ENCODE data around the gene SSH2. TPM values are rescaled to one million over a fixed set of nuclear protein-coding genes. Genes with fewer than 3 reads are reported as not detected.

SSH2 gene
- total and polyA plus RNA-seq, 7 experiments from 2014 or later = 33.9 to 109 (median 76.2) TPM

DNA sequence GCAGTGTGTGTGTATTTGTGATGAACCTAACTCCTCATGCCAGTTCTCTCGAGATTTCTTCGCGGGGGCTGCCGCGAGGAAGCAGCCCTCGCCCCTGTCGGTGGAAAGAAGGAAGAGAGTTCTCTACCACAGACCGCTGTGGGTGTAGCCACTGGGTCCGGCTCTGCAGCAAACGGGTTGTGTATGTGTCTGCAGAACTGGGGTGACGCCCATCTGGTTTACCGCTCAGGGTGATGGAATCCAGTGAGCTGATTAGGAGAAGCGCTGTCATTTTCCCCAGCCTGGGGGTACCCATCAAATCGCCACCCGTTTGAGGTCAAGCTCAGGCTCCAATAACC, 315.0 kb downstream of the SSH2 start:
- CTCF ChIA-PET = interaction anchor here (0.5 to 6.4 kb wide), 11 partner anchors 10 to 705 kb away, joined by 3 to 56 read pairs (median 9); partner anchors contain the start of gene ANKRD13B
- no peaks in the 10 kb centered on the region for H3K9me3 Mint-ChIP-seq
- Histone ChIP-seq H3K9me3 (ENCODE audit: control insufficient read depth in 2 of 3, low read length in 3 of 3) (no peaks in the 10 kb centered on the region), H3K36me3 (ENCODE audit: control insufficient read depth in 2 of 3, insufficient read depth in 3 of 3, low read length in 3 of 3) (no peaks in the 10 kb centered on the region), H3K27me3 (ENCODE audit: control insufficient read depth in 2 of 2, insufficient read depth in 2 of 2, low read length in 2 of 2) (no peaks in the 10 kb centered on the region), H3K4me1 (ENCODE audit: control insufficient read depth in 2 of 2, insufficient read depth in 2 of 2, low read length in 2 of 2) (peaks cover 34 to 37% of the 10 kb centered on the region in 2 donors), H3K4me3 (ENCODE audit: low read length) (peak overlapping the region; percentile 80), H3K27ac (ENCODE audit: low read depth, low read length) (no peak overlapping the region)
- intact Hi-C loops (cut with micrococcal nuclease) = loop anchor here (1.0 to 10.0 kb wide), 8 partner anchors 26 to 500 kb away; partner anchors contain the start of genes GIT1 (in 2 of the 2), TP53I13 (in 2 of the 2), NSRP1 (in 1 of the 2) and NUFIP2 (in 1 of the 2)
- peak overlapping the region; percentile 78 to 93 (median 88) for H3K4me3 Mint-ChIP-seq
- ATAC-seq (peak; percentile 54), DNase-seq (peak in 8 of 9 donors; percentile 54 to 74 (median 65))
- peak overlapping the region; percentile 1 to 94 (median 83) for H3K27ac Mint-ChIP-seq
- POLR2A ChIA-PET = interaction anchor here (0.9 to 7.2 kb wide), 11 partner anchors 9 to 663 kb away, joined by 3 to 59 read pairs (median 6); partner anchors contain the start of genes ABHD15, ANKRD13B and TP53I13
- H3K27me3 Mint-ChIP-seq = peaks cover 0 to 15% (median 0%) of the 10 kb centered on the region in 5 donors
- no peaks in the 10 kb centered on the region for H3K36me3 Mint-ChIP-seq
- H3K4me1 Mint-ChIP-seq = peaks cover 9 to 46% (median 36%) of the 10 kb centered on the region in 7 donors

DNA sequence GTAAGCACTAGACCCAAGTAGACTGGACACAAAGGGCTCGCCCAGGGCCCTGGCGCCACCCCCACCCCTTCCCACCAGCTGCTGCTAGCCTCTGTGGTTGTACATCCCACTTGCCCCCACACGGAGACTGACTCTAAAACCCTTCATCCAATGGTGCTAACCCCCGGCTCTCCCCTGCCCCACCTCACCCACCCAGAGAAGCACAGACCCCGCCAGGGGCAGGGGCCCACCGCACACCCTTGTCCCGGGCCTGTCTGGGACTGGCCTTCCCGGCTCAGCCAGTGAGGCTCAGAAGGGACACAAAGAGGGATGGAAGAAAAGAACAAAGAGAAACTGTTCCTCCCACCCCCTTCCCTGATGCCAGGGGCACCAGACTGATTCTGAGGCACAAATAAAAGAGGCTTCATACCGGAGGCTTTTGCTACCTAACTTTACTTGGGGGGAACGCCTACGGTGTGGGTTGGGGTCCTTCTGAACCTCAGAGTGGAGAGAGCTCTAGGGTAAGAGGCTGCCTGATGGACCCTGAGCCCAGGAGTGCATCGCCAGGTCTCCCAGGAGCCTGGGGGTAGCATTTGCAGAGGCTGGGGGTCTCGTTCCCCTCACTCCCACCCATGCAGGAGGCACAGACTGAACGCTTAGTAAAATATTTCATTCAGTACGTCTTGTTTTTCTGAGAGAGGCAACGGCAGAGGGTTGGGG, 315.5 kb downstream of the SSH2 start:
- Mint-ChIP-seq H3K4me1 (peaks cover 9 to 45% (median 36%) of the 10 kb centered on the region in 7 donors), H3K4me3 (peak overlapping the region; percentile 78 to 93 (median 88)), H3K27me3 (peaks cover 0 to 14% (median 0%) of the 10 kb centered on the region in 5 donors), H3K36me3 (no peaks in the 10 kb centered on the region), H3K9me3 (no peaks in the 10 kb centered on the region), H3K27ac (peak overlapping the region; percentile 1 to 94 (median 83))
- Histone ChIP-seq H3K27me3 (ENCODE audit: control insufficient read depth in 2 of 2, insufficient read depth in 2 of 2, low read length in 2 of 2) (no peaks in the 10 kb centered on the region), H3K9me3 (ENCODE audit: control insufficient read depth in 2 of 3, low read length in 3 of 3) (no peaks in the 10 kb centered on the region), H3K36me3 (ENCODE audit: control insufficient read depth in 2 of 3, insufficient read depth in 3 of 3, low read length in 3 of 3) (no peaks in the 10 kb centered on the region), H3K4me1 (ENCODE audit: control insufficient read depth in 2 of 2, insufficient read depth in 2 of 2, low read length in 2 of 2) (peaks cover 34 to 37% of the 10 kb centered on the region in 2 donors), H3K4me3 (ENCODE audit: low read length) (peak overlapping the region; percentile 80), H3K27ac (ENCODE audit: low read depth, low read length) (no peak overlapping the region)
- ChIA-PET CTCF (interaction anchor here (0.6 to 6.4 kb wide), 13 partner anchors 9 to 317 kb away, joined by 3 to 56 read pairs (median 8); partner anchors contain the start of gene ANKRD13B), POLR2A (interaction anchor here (1.3 to 7.2 kb wide), 5 partner anchors 22 to 148 kb away, joined by 3 to 59 read pairs (median 59); partner anchors contain the start of genes ABHD15, ANKRD13B and TP53I13)
- DNase-seq (no peak), ATAC-seq (no peak)
- intact Hi-C loops (cut with micrococcal nuclease) = loop anchor here (1.0 to 10.0 kb wide), 8 partner anchors 25 to 500 kb away; partner anchors contain the start of genes GIT1 (in 2 of the 2), TP53I13 (in 2 of the 2), NSRP1 (in 1 of the 2) and NUFIP2 (in 1 of the 2)

- Histone ChIP-seq H3K27ac (ENCODE audit: low read depth, low read length) (no peak overlapping the region), H3K9me3 (ENCODE audit: control insufficient read depth in 2 of 3, low read length in 3 of 3) (no peaks in the 10 kb centered on the region), H3K4me3 (ENCODE audit: low read length) (peak overlapping the region; percentile 46), H3K27me3 (ENCODE audit: control insufficient read depth in 2 of 2, insufficient read depth in 2 of 2, low read length in 2 of 2) (no peaks in the 10 kb centered on the region), H3K4me1 (ENCODE audit: control insufficient read depth in 2 of 2, insufficient read depth in 2 of 2, low read length in 2 of 2) (peaks cover 34 to 37% of the 10 kb centered on the region in 2 donors), H3K36me3 (ENCODE audit: control insufficient read depth in 2 of 3, insufficient read depth in 3 of 3, low read length in 3 of 3) (no peaks in the 10 kb centered on the region)
- Mint-ChIP-seq H3K4me1 (peaks cover 9 to 45% (median 36%) of the 10 kb centered on the region in 7 donors), H3K36me3 (no peaks in the 10 kb centered on the region), H3K27me3 (peaks cover 0 to 11% (median 0%) of the 10 kb centered on the region in 5 donors), H3K27ac (peak overlapping the region in 3 of 9 donors; percentile 28 to 65 (median 51)), H3K9me3 (no peaks in the 10 kb centered on the region), H3K4me3 (peak overlapping the region in 9 of 10 donors; percentile 18 to 93 (median 76))
- no peak for DNase-seq
- intact Hi-C loops (cut with micrococcal nuclease) = loop anchor here in 1 of 2 donors (1.0 to 10.0 kb wide), 3 partner anchors 21 to 501 kb away; partner anchors contain the start of genes ANKRD13B and NSRP1
- CTCF ChIA-PET = interaction anchor here (0.6 to 6.0 kb wide), 14 partner anchors 9 to 318 kb away, joined by 3 to 56 read pairs (median 4); partner anchors contain the start of gene ANKRD13B
- POLR2A ChIA-PET = interaction anchor here (0.6 to 7.2 kb wide), 6 partner anchors 9 to 298 kb away, joined by 3 to 59 read pairs (median 4); partner anchors contain the start of genes ABHD15, CORO6 and TP53I13
- ATAC-seq = no peak
These were observed 316.2 kb downstream of the SSH2 start for GRCh38 chr17:29613856-29614255.

DNA sequence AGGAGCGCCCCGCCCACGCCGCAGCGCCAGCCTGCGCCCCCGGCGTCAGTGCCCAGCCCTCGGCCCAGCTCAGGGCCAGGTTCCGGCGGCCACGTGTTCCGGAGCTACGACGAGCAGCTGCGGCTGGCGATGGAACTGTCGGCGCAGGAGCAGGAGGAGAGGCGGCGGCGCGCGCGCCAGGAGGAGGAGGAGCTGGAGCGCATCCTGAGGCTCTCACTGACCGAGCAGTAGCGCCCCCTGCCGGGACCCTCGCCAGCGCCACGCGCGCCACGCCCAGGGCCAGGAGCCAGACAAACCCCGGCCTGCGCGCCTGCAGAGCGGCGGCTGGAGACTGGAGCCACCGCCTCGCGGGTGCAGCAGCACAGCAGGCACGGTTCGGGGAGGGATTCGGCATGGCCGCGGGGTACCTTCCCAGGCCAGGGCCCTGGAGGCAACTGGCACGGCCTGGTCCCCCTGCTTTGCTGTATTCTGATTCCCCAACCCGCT, 316.6 kb downstream of the SSH2 start:
- H3K4me3 ChIP-seq (ENCODE audit: low read length) = peak overlapping the region; percentile 46
- CTCF ChIA-PET = interaction anchor here (0.6 to 6.0 kb wide), 17 partner anchors 8 to 318 kb away, joined by 3 to 56 read pairs (median 3); partner anchors contain the start of gene ANKRD13B
- no peaks in the 10 kb centered on the region for H3K36me3 Mint-ChIP-seq

GRCh38 chr17:29612404-29613280, 317.4 kb downstream of the SSH2 start:
- H3K4me1 ChIP-seq (ENCODE audit: control insufficient read depth in 2 of 2, insufficient read depth in 2 of 2, low read length in 2 of 2) = peaks cover 32 to 35% of the 10 kb centered on the region in 2 donors
- CTCF ChIA-PET = interaction anchor here (0.6 to 6.0 kb wide), 18 partner anchors 7 to 319 kb away, joined by 3 to 56 read pairs (median 4); partner anchors contain the start of gene ANKRD13B
- no peaks in the 10 kb centered on the region for H3K9me3 ChIP-seq (ENCODE audit: control insufficient read depth in 2 of 3, low read length in 3 of 3)
- no peak overlapping the region for H3K27ac ChIP-seq (ENCODE audit: low read depth, low read length)
- Mint-ChIP-seq H3K27ac (no peak overlapping the region), H3K9me3 (no peaks in the 10 kb centered on the region), H3K4me3 (peak overlapping the region in 8 of 10 donors; percentile 12 to 93 (median 52)), H3K4me1 (peaks cover 9 to 41% (median 36%) of the 10 kb centered on the region in 7 donors), H3K36me3 (no peaks in the 10 kb centered on the region), H3K27me3 (peaks cover 0 to 11% (median 0%) of the 10 kb centered on the region in 5 donors)
- no peaks in the 10 kb centered on the region for H3K36me3 ChIP-seq (ENCODE audit: control insufficient read depth in 2 of 3, insufficient read depth in 3 of 3, low read length in 3 of 3)
- no peaks in the 10 kb centered on the region for H3K27me3 ChIP-seq (ENCODE audit: control insufficient read depth in 2 of 2, insufficient read depth in 2 of 2, low read length in 2 of 2)
- no peak for DNase-seq
- intact Hi-C loops (cut with micrococcal nuclease) = loop anchor here in 1 of 2 donors (1.0 to 10.0 kb wide), 3 partner anchors 19 to 502 kb away; partner anchors contain the start of genes ANKRD13B and NSRP1
- peak overlapping the region; percentile 46 for H3K4me3 ChIP-seq (ENCODE audit: low read length)
- ATAC-seq = no peak
- POLR2A ChIA-PET = interaction anchor here (1.0 to 7.2 kb wide), 6 partner anchors 10 to 44 kb away, joined by 3 to 59 read pairs (median 4); partner anchors contain the start of genes ABHD15, CORO6 and TP53I13

More for the DNA sequence above, 316.6 kb downstream of the SSH2 start:
- Histone ChIP-seq H3K9me3 (ENCODE audit: control insufficient read depth in 2 of 3, low read length in 3 of 3) (no peaks in the 10 kb centered on the region), H3K27me3 (ENCODE audit: control insufficient read depth in 2 of 2, insufficient read depth in 2 of 2, low read length in 2 of 2) (no peaks in the 10 kb centered on the region), H3K4me1 (ENCODE audit: control insufficient read depth in 2 of 2, insufficient read depth in 2 of 2, low read length in 2 of 2) (peaks cover 34 to 37% of the 10 kb centered on the region in 2 donors), H3K36me3 (ENCODE audit: control insufficient read depth in 2 of 3, insufficient read depth in 3 of 3, low read length in 3 of 3) (no peaks in the 10 kb centered on the region), H3K27ac (ENCODE audit: low read depth, low read length) (no peak overlapping the region)
- Mint-ChIP-seq H3K4me3 (peak overlapping the region; percentile 18 to 93 (median 75)), H3K9me3 (no peaks in the 10 kb centered on the region), H3K27ac (peak overlapping the region in 2 of 9 donors; percentile 51 to 65), H3K4me1 (peaks cover 9 to 44% (median 36%) of the 10 kb centered on the region in 7 donors), H3K27me3 (peaks cover 0 to 11% (median 0%) of the 10 kb centered on the region in 5 donors)
- POLR2A ChIA-PET = interaction anchor here (0.6 to 7.2 kb wide), 6 partner anchors 10 to 298 kb away, joined by 3 to 59 read pairs (median 4); partner anchors contain the start of genes ABHD15, CORO6 and TP53I13
- intact Hi-C loops (cut with micrococcal nuclease) = loop anchor here in 1 of 2 donors (1.0 to 10.0 kb wide), 3 partner anchors 20 to 501 kb away; partner anchors contain the start of genes ANKRD13B and NSRP1
- ATAC-seq (peak; percentile 63), DNase-seq (peak; percentile 82 to 98 (median 89))
